ENCODE data around the gene DHRSX.

GRCh38 chrX:2514131-2514530 is 13.4 kb upstream of the DHRSX start:
- TF ChIP-seq SUZ12 (IDR thresholded peaks at IDR 0.05; ENCODE audit: extremely low read depth, insufficient read depth, insufficient read length) (no peak), YY1 (IDR thresholded peaks at IDR 0.05; ENCODE audit: insufficient read depth, insufficient read length) (no peak)
